ENCODE data around the gene TSR1. TPM values are rescaled to one million over a fixed set of nuclear protein-coding genes. Genes with fewer than 3 reads are reported as not detected.

Gene TSR1
- total and polyA plus RNA-seq, 2 donors (not counting 1 experiment from before 2014, with no cell fraction given): 13.7 to 42.4 TPM

DNA sequence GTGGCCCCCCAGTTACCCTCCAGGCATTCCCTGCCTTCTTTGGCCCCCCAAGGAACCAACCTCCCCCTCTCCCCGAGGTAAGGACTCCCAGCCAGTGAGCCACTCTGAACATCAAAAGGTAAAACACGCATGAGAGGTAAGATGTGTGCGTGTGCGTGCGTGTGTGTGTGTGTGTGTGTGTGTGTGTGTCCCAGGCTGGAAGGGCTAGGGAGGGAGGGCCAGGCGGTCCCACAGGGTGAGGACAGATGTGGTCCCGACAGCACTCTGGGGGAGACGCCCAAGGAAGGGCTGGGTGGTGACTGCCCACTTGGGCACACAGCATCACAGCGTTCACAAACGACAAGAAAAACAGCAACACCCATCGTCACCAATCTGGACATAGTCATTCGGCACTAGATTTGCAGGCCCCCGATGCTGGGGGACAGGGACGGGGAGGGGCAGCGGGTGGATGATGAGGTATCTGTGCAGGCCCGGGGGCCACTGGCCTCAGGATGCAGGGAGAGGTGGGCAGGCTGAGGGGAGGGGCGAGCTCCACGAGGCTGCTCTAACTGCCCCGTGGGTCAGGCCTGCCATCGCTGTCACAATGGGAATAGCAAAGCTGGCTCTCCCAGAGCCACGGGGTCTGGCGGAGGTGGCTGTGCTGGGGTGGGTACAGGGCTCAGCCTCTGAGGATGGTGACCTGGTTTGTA lies 48.3 kb upstream of the TSR1 start:
- Histone ChIP-seq H3K9me3 (ENCODE audit: control insufficient read depth, insufficient read depth, low read depth, low read length) (no peaks in the 10 kb centered on the region), H3K4me2 (ENCODE audit: extremely low read depth, insufficient read depth, low read length) (no peak overlapping the region), H3K4me1 (ENCODE audit: control insufficient read depth, extremely low read depth, insufficient read depth, low read length) (no peaks in the 10 kb centered on the region), H3K9ac (ENCODE audit: insufficient read depth, low read length) (no peak overlapping the region), H2AFZ (ENCODE audit: low read length) (no peak overlapping the region), H3K79me2 (ENCODE audit: control insufficient read depth, insufficient read depth, low read length) (peaks cover 1% of the 10 kb centered on the region), H3K27me3 (ENCODE audit: control insufficient read depth, insufficient read depth, low read length) (no peaks in the 10 kb centered on the region), H4K20me1 (ENCODE audit: control insufficient read depth, extremely low read depth, insufficient read depth, low read length) (no peaks in the 10 kb centered on the region), H3K4me3 (replicated peaks in 1 of 4; ENCODE audit: control extremely low read depth in 1 of 4, insufficient read depth in 1 of 4, low read depth in 3 of 4, low read length in 4 of 4) (no peak overlapping the region), H3K36me3 (ENCODE audit: control insufficient read depth, insufficient read depth, low read length) (peaks cover 22% of the 10 kb centered on the region), H3K27ac (ENCODE audit: insufficient read depth, low read length) (no peak overlapping the region)
- no peak for TF ChIP-seq EZH2 (IDR thresholded peaks at IDR 0.05; ENCODE audit: low read length, missing control alignments)
- TF ChIP-seq, protein P1, sequence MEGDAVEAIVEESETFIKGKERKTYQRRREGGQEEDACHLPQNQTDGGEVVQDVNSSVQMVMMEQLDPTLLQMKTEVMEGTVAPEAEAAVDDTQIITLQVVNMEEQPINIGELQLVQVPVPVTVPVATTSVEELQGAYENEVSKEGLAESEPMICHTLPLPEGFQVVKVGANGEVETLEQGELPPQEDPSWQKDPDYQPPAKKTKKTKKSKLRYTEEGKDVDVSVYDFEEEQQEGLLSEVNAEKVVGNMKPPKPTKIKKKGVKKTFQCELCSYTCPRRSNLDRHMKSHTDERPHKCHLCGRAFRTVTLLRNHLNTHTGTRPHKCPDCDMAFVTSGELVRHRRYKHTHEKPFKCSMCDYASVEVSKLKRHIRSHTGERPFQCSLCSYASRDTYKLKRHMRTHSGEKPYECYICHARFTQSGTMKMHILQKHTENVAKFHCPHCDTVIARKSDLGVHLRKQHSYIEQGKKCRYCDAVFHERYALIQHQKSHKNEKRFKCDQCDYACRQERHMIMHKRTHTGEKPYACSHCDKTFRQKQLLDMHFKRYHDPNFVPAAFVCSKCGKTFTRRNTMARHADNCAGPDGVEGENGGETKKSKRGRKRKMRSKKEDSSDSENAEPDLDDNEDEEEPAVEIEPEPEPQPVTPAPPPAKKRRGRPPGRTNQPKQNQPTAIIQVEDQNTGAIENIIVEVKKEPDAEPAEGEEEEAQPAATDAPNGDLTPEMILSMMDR (conservative IDR thresholded peaks at IDR 0.05 in 1 of 2, IDR thresholded peaks at IDR 0.05 in 1 of 2; ENCODE audit: low read depth in 1 of 2, low read length in 2 of 2): no peak
- DNase-seq (ENCODE audit: low read depth in 2 of 2): no peak

- TF ChIP-seq EZH2 (IDR thresholded peaks at IDR 0.05; ENCODE audit: low read length, missing control alignments): no peak
- TF ChIP-seq, protein P1 (conservative IDR thresholded peaks at IDR 0.05 in 1 of 2, IDR thresholded peaks at IDR 0.05 in 1 of 2; ENCODE audit: low read depth in 1 of 2, low read length in 2 of 2): no peak
- no peak for DNase-seq (ENCODE audit: low read depth in 2 of 2)
- Histone ChIP-seq H4K20me1 (ENCODE audit: control insufficient read depth, extremely low read depth, insufficient read depth, low read length) (no peaks in the 10 kb centered on the region), H3K4me2 (ENCODE audit: extremely low read depth, insufficient read depth, low read length) (no peak overlapping the region), H3K4me1 (ENCODE audit: control insufficient read depth, extremely low read depth, insufficient read depth, low read length) (no peaks in the 10 kb centered on the region), H3K27me3 (ENCODE audit: control insufficient read depth, insufficient read depth, low read length) (no peaks in the 10 kb centered on the region), H3K4me3 (replicated peaks in 1 of 4; ENCODE audit: control extremely low read depth in 1 of 4, insufficient read depth in 1 of 4, low read depth in 3 of 4, low read length in 4 of 4) (no peak overlapping the region), H3K9ac (ENCODE audit: insufficient read depth, low read length) (no peak overlapping the region), H3K9me3 (ENCODE audit: control insufficient read depth, insufficient read depth, low read depth, low read length) (no peaks in the 10 kb centered on the region), H3K27ac (ENCODE audit: insufficient read depth, low read length) (no peak overlapping the region), H2AFZ (ENCODE audit: low read length) (no peak overlapping the region), H3K36me3 (ENCODE audit: control insufficient read depth, insufficient read depth, low read length) (peaks cover 28% of the 10 kb centered on the region), H3K79me2 (ENCODE audit: control insufficient read depth, insufficient read depth, low read length) (no peaks in the 10 kb centered on the region)
Observed at GRCh38 chr17:2383628-2384167, 47.4 kb upstream of the TSR1 start.

DNA sequence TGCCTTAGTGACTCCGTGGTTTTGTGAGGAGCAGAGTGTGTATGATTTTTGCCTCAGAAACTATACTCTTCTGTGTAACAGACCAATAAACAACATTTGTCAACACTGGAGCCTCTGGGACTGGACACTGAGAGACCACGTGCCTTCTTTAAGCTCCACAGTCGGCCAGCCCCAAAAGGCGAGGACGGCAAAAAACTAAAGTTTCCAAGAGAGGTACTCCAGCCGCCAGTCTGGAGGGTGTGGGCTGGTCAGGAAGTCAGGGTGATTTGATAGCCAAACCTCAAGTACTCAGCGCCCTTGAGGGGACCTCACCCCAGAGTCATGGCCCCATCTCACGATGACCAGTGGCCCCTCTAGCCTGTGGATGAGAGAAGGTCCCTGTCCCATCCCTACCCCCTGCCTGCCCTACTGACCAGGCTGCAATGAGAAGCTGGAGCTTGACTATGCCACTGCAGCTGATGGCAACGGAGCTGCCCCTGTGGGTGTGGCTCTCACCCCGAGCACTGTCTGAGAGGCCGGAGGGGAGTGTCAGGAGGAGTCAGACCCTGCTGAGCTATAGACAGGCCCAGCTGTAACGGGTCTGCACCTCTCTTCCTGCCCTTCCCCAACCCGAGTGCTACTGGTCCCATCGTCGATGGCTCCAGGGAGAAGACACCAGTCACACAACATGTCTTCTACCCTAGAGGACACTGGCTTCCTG lies 44.8 kb upstream of the TSR1 start:
- Histone ChIP-seq H3K27ac (ENCODE audit: insufficient read depth, low read length) (no peak overlapping the region), H3K4me2 (ENCODE audit: extremely low read depth, insufficient read depth, low read length) (no peak overlapping the region), H3K79me2 (ENCODE audit: control insufficient read depth, insufficient read depth, low read length) (no peaks in the 10 kb centered on the region), H2AFZ (ENCODE audit: low read length) (no peak overlapping the region), H3K4me3 (replicated peaks in 1 of 4; ENCODE audit: control extremely low read depth in 1 of 4, insufficient read depth in 1 of 4, low read depth in 3 of 4, low read length in 4 of 4) (no peak overlapping the region), H3K36me3 (ENCODE audit: control insufficient read depth, insufficient read depth, low read length) (peaks cover 19% of the 10 kb centered on the region), H3K9me3 (ENCODE audit: control insufficient read depth, insufficient read depth, low read depth, low read length) (no peaks in the 10 kb centered on the region), H3K4me1 (ENCODE audit: control insufficient read depth, extremely low read depth, insufficient read depth, low read length) (no peaks in the 10 kb centered on the region), H3K27me3 (ENCODE audit: control insufficient read depth, insufficient read depth, low read length) (no peaks in the 10 kb centered on the region), H4K20me1 (ENCODE audit: control insufficient read depth, extremely low read depth, insufficient read depth, low read length) (no peaks in the 10 kb centered on the region), H3K9ac (ENCODE audit: insufficient read depth, low read length) (no peak overlapping the region)
- no peak for TF ChIP-seq EZH2 (IDR thresholded peaks at IDR 0.05; ENCODE audit: low read length, missing control alignments)
- TF ChIP-seq, protein P1 (conservative IDR thresholded peaks at IDR 0.05 in 1 of 2, IDR thresholded peaks at IDR 0.05 in 1 of 2; ENCODE audit: low read depth in 1 of 2, low read length in 2 of 2): no peak
- no peak for DNase-seq (ENCODE audit: low read depth in 2 of 2)
